NCI-H446 (cell line): ENCODE data around the gene CCDC178.
A peak's percentile ranks its signal among the peaks of the same experiment; 100 is the strongest.
"Not testable (repeated sequence)": the region's sequence is repeated elsewhere in the genome, so short reads cannot be mapped to it uniquely, and the experiment has no call there.

Experiments used
- DNase-seq, 2 experiments: peaks; one replicate each; lab custom pipeline; 2025; lab: John Stamatoyannopoulos, UW

The CCDC178 gene

GRCh38 chr18:33440060-33441043 lies at the start of gene CCDC178:
CCDC178 (minus strand) TSS chr18:33440721; CDS start chr18:33412088, 28,633 bp downstream.
- DNase-seq = peak in 1 of 2 experiments; percentile 55

DNA sequence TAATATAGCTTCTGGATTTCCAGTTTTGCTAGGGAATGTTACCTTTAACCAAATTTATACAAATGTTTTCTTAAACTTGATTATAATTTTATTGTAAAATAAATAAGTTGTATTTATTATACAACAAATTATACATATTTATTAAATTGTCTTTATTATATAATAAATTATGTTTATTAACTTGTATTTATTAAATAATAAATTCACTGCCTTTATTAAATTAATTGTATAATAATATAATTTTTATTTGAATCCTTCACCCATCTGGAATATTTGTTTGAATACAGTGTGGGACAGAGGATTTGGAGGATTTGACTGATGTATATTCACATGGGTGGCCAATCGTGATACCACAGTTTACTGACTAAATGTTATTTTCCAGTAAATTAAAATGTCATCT lies 43.4 kb upstream of the CCDC178 start:
- no peak for DNase-seq

DNA sequence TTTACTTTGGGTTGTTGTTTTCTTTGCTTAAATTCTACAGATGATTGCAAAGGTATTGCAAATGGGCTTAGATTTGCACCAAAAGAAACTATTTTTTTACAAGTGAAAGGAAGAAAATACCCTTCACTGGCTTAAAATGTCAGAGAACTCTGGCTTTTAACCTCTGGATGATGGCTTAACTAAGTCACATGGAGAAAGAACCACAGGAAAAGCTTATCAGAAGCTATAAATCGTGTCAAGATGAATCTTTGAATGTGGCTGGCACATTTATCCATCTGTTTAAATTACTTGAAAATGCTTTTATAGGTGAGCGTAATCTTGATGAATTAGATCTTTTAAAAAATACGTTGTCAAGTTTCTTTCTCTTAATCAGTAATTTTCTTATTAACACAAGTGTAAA lies 32.0 kb upstream of the CCDC178 start:
- DNase-seq = no peak

- no peak for DNase-seq
These were observed 29.7 kb upstream of the CCDC178 start for GRCh38 chr18:33470216-33470615.

DNA sequence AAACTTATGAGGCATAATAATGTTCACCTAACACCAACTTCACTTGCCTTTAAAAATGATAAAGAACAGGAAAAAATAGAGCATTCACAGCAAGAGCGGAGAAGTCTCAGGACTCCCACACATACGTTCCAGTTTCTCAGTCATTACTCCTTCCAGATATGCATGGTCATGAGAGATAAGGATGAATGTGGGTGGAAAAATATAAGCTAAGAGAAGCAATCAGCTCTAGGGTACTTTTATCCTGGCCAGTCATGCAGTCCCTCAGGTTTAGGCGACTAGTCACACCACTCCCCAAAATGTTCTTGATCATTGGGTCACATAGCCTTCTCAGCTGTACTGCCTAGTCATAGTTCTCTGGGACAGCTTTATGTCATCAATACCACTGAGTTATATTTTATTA lies 29.2 kb upstream of the CCDC178 start:
- DNase-seq = no peak

DNA sequence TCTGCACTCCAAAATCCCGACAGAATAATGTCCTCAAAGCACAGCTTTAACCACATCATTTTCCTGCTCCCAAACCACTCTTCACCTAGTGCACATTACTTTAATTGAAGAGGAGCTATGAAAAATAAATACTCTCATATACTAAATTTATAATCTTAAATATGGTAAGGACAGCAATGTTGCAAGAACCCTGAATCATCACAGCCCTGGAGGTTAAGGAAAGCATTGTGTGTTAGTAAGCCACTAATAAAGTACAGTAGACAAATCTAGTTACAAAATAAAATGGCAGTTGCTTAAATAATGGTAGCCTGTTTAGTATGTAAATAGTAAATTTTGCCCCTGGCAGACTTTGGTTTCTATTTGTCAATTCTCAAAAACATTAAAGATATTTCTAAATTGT lies 27.0 kb upstream of the CCDC178 start:
- DNase-seq = no peak

GRCh38 chr18:33466822-33467221 lies 26.3 kb upstream of the CCDC178 start:
- no peak for DNase-seq

- no peak for DNase-seq
These were observed 20.2 kb upstream of the CCDC178 start for GRCh38 chr18:33460681-33461080.

DNA sequence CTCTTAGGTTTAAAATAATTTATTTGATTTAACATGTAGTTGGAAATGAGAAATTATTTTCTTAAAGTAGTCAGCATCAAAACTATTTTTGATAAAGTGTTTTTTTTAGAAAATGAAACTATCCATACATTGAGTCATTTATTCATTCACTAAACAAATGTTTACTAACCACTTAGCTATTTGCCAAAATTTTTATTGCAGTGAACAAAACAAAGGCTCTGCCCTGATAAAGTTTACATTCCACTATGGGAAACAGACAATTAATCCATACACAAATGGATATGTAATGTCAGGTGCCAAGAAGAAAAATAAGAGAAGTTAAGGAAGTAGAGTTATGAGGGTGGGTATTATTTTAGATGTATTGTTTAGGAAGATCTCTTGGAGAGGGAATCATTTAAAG lies 19.1 kb upstream of the CCDC178 start:
- DNase-seq = no peak

DNA sequence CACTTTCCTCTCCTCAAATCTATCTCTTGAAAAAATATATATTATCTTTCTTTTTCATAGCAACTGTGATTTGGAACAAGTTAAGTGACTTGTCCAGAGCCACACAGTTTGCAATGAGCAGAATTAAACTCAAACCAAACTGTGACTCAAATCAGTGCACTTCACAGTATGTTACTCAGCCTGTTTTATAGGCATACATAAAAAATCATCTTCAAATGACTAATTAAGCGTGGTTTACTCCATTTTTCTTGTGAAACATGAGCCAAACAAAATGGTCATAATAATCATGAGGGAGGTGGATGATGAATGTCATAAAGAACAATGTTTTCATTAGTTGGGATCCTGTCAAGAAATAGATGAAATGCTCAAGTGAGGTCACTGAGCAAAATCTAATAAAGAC lies 6.1 kb upstream of the CCDC178 start:
- DNase-seq = no peak

GRCh38 chr18:33444709-33445108 lies 4.2 kb upstream of the CCDC178 start:
- no peak for DNase-seq

GRCh38 chr18:33432857-33433256 lies 7.7 kb downstream of the CCDC178 start:
- DNase-seq = no peak

DNA sequence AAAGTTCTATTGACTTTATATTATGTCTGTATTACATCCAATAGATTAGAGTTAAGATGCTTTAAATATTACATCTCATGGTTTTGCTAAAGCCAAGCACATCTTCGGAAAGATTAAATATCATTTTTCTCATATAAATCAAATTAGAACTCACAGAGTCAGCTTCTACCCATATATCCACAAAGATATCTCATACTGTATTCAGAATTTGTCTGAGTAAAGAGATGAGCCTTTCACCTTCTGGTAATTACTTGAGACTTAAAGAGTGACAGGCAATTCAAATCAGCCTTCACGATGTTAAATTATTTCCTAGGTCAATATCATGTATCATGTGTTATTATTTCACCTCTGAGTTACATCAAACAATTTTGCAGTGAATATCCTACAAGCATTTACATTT lies 13.0 kb downstream of the CCDC178 start:
- DNase-seq = no peak

- DNase-seq = no peak
These were observed 16.1 kb downstream of the CCDC178 start for GRCh38 chr18:33424266-33424946.

DNA sequence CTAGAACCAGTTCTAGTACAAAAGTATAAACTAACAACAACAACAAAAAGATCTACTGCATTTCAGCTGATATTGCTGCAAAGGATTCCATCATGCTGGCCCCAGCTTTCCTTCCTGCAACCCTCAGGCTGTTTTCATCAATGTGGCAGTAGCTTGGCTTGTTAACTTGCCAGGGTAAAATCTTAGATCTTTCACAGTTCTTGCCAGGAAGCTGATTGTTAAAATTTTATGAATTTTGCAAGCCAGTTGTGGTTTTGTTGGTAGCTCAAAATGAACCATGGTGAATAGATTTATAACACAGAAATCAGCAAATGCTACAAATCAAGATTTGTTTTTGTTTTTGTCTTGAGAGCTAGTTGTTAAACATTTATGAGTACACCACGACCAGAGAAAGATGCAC lies 19.3 kb downstream of the CCDC178 start:
- no peak for DNase-seq

DNA sequence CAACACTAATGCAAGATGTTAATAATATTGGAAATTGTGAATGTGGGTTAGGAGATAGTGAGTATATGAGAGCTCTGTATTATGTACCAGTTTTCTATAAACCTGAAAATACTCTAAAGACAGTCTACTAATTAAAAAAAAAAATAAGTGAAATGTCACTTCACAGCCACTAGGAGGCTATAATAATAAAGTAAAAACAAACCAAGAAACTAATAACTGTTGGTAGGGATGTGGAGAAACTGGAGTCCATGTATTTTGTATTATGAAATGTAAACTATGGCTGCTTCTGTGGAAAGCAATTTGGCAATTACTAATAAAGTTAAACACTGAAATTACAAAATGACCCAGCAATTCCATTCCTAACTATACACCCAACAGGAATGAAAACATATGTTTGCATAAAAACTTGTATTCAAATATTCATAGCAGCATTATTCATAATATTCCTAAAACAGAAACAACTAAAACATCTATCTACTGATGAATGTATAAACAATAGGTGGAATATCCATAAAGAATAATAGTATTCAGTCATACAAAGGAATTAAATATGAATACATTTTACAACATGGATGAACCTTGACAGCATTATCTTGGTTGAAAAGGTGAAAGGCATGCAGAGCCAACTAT lies 36.2 kb downstream of the CCDC178 start:
- no peak for DNase-seq

GRCh38 chr18:33398939-33399338 lies 41.6 kb downstream of the CCDC178 start:
- DNase-seq = not testable (repeated sequence)

DNA sequence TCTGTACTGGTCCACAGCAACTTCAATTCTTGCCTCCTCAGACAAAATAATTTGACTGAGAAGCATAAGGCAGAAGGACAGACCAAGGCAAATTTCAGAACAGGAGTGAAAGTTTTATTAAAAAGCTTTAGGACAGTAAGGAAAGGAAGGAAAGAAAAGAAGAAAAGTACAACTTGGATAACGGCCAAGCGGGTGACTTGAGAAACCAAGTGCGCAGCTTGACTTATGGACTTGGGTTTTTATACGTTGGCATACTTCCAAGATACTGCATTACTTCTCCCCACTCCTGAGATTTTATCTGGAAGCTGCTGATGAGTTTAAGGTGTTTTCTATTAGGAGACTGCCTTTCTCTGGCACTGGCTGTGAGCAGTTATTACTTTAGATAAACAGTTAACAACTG lies 64.7 kb downstream of the CCDC178 start:
- DNase-seq = no peak

- DNase-seq = peak in 1 of 2 experiments; percentile 16
These were observed 68.1 kb downstream of the CCDC178 start for GRCh38 chr18:33372442-33372841.

DNA sequence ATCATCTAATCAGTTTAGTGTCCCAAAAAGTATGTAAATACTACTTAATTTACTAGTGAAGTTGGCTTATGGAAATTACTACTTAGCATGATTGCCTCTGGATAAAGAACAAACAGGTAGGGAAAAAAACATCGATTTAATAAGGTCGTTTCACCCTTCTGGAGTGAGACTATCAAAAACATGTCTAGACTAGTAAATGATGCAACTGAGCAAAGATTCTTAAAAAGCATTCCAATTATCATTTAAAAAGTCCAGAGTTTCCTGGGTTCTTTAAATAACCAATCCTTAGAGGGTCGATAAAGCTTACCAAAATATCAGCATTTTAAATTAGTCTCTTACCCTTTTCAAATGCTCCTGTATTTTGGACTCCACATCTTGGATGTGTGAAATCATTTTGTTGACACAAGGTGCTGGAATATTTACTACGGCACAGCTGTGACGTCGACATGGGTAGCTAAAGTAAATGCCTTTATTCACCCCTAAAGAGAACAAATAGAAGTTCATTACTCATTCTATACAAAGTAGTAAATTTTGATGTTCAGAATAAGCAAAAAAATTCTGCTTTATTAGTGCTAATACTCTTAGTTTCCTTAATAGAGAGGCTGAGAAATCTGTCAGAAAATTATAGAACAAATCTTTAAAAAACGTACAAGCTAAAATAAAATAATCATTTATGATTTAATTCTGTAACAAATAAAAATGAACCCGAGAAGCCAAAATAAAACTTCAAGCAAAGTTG lies 70.6 kb downstream of the CCDC178 start:
- DNase-seq = no peak

GRCh38 chr18:33356735-33357134 lies 83.8 kb downstream of the CCDC178 start:
- no peak for DNase-seq

- no peak for DNase-seq
These were observed 84.8 kb downstream of the CCDC178 start for GRCh38 chr18:33355756-33356155.
